ENCODE results near the gene FBXL16.

FBXL16 gene

GRCh38 chr16:682493-683395 lies 22.9 kb downstream of the FBXL16 start:
- Histone ChIP-seq H3K9me2 (replicated peaks; ENCODE audit: low read depth, low read length) (no peaks in the 10 kb centered on the region), H3K4me1 (ENCODE audit: insufficient read depth, low read length, poor library complexity, severe bottlenecking) (peaks cover 4% of the 10 kb centered on the region), H3F3A (ENCODE audit: low read depth) (no peaks in the 10 kb centered on the region), H2AFZ (ENCODE audit: low read length) (no peak overlapping the region), H3K4me2 (ENCODE audit: low read depth, low read length, poor library complexity, severe bottlenecking) (no peak overlapping the region), H3K36me3 (ENCODE audit: insufficient read depth, low read length) (no peaks in the 10 kb centered on the region), H3K79me2 (ENCODE audit: insufficient read depth, low read length) (peaks cover 16% of the 10 kb centered on the region; the same call in 1 of the 2 replicates), H3K9ac (ENCODE audit: low read depth, low read length, poor library complexity, severe bottlenecking) (no peak overlapping the region), H4K20me1 (ENCODE audit: insufficient read depth, low read length, poor library complexity, severe bottlenecking) (peaks cover 2% of the 10 kb centered on the region), H3K9me3 (ENCODE audit: insufficient read depth, low read depth, low read length) (no peaks in the 10 kb centered on the region), H3K27me3 (ENCODE audit: insufficient read depth, low read length, poor library complexity, severe bottlenecking) (no peaks in the 10 kb centered on the region), H3K4me3 (ENCODE audit: low read length, poor library complexity, severe bottlenecking) (no peak overlapping the region)
- TF ChIP-seq CTCF (conservative IDR thresholded peaks at IDR 0.05; ENCODE audit: low read length) (no peak), EZH2phosphoT487 (IDR thresholded peaks at IDR 0.05; ENCODE audit: borderline replicate concordance) (no peak)

- H3K27me3 ChIP-seq (ENCODE audit: insufficient read depth, low read length, poor library complexity, severe bottlenecking): no peaks in the 10 kb centered on the region
- no peaks in the 10 kb centered on the region for H3K9me3 ChIP-seq (ENCODE audit: insufficient read depth, low read depth, low read length)
- no peaks in the 10 kb centered on the region for H3F3A ChIP-seq (ENCODE audit: low read depth)
- H3K9me2 ChIP-seq (replicated peaks; ENCODE audit: low read depth, low read length): no peaks in the 10 kb centered on the region
- no peak for TF ChIP-seq EZH2phosphoT487 (IDR thresholded peaks at IDR 0.05; ENCODE audit: borderline replicate concordance)
- TF ChIP-seq CTCF (conservative IDR thresholded peaks at IDR 0.05; ENCODE audit: low read length): no peak
- peak overlapping the region; percentile 73 for H3K4me2 ChIP-seq (ENCODE audit: low read depth, low read length, poor library complexity, severe bottlenecking)
- H3K4me3 ChIP-seq (ENCODE audit: low read length, poor library complexity, severe bottlenecking): peak overlapping the region; percentile 82
- peak overlapping the region; percentile 76 for H3K9ac ChIP-seq (ENCODE audit: low read depth, low read length, poor library complexity, severe bottlenecking)
- no peaks in the 10 kb centered on the region for H3K36me3 ChIP-seq (ENCODE audit: insufficient read depth, low read length)
- peaks cover 2% of the 10 kb centered on the region for H4K20me1 ChIP-seq (ENCODE audit: insufficient read depth, low read length, poor library complexity, severe bottlenecking)
- peaks cover 16% of the 10 kb centered on the region; the same call in 1 of the 2 replicates for H3K79me2 ChIP-seq (ENCODE audit: insufficient read depth, low read length)
- H2AFZ ChIP-seq (ENCODE audit: low read length): no peak overlapping the region
- H3K4me1 ChIP-seq (ENCODE audit: insufficient read depth, low read length, poor library complexity, severe bottlenecking): peaks cover 4% of the 10 kb centered on the region
These were observed 23.7 kb downstream of the FBXL16 start for GRCh38 chr16:681746-682427.

GRCh38 chr16:680967-681745 lies 24.4 kb downstream of the FBXL16 start:
- no peak overlapping the region for H2AFZ ChIP-seq (ENCODE audit: low read length)
- H3K9me2 ChIP-seq (replicated peaks; ENCODE audit: low read depth, low read length): no peaks in the 10 kb centered on the region
- peaks cover 2% of the 10 kb centered on the region for H4K20me1 ChIP-seq (ENCODE audit: insufficient read depth, low read length, poor library complexity, severe bottlenecking)
- peaks cover 16% of the 10 kb centered on the region; the same call in 1 of the 2 replicates for H3K79me2 ChIP-seq (ENCODE audit: insufficient read depth, low read length)
- H3F3A ChIP-seq (ENCODE audit: low read depth): no peaks in the 10 kb centered on the region
- peak overlapping the region; percentile 76 for H3K9ac ChIP-seq (ENCODE audit: low read depth, low read length, poor library complexity, severe bottlenecking)
- peaks cover 4% of the 10 kb centered on the region for H3K4me1 ChIP-seq (ENCODE audit: insufficient read depth, low read length, poor library complexity, severe bottlenecking)
- TF ChIP-seq CTCF (conservative IDR thresholded peaks at IDR 0.05; ENCODE audit: low read length) (no peak), EZH2phosphoT487 (IDR thresholded peaks at IDR 0.05; ENCODE audit: borderline replicate concordance) (no peak)
- no peaks in the 10 kb centered on the region for H3K27me3 ChIP-seq (ENCODE audit: insufficient read depth, low read length, poor library complexity, severe bottlenecking)
- peak overlapping the region; percentile 73 for H3K4me2 ChIP-seq (ENCODE audit: low read depth, low read length, poor library complexity, severe bottlenecking)
- peak overlapping the region; percentile 82 for H3K4me3 ChIP-seq (ENCODE audit: low read length, poor library complexity, severe bottlenecking)
- H3K36me3 ChIP-seq (ENCODE audit: insufficient read depth, low read length): no peaks in the 10 kb centered on the region
- no peaks in the 10 kb centered on the region for H3K9me3 ChIP-seq (ENCODE audit: insufficient read depth, low read depth, low read length)

All from Loucy (cell line).